Stimulated activated CD4-positive, alpha-beta T cell treated with anti-CD3 and anti-CD28 coated beads, Interleukin-4, amount 100 ng/mL, for 1 hour (primary cell): Measurements from ENCODE around the gene SLC38A2.
"Not testable (repeated sequence)": the region's sequence is repeated elsewhere in the genome, so short reads cannot be mapped to it uniquely, and the experiment has no call there.

Source experiments
- DNase-seq: peaks from one replicate; pipeline ENCODE4 v3.0.0-alpha.2; 2020

Gene SLC38A2

GRCh38 chr12:46359667-46360280 lies 12.8 kb downstream of the SLC38A2 start:
- no peak for DNase-seq

DNA sequence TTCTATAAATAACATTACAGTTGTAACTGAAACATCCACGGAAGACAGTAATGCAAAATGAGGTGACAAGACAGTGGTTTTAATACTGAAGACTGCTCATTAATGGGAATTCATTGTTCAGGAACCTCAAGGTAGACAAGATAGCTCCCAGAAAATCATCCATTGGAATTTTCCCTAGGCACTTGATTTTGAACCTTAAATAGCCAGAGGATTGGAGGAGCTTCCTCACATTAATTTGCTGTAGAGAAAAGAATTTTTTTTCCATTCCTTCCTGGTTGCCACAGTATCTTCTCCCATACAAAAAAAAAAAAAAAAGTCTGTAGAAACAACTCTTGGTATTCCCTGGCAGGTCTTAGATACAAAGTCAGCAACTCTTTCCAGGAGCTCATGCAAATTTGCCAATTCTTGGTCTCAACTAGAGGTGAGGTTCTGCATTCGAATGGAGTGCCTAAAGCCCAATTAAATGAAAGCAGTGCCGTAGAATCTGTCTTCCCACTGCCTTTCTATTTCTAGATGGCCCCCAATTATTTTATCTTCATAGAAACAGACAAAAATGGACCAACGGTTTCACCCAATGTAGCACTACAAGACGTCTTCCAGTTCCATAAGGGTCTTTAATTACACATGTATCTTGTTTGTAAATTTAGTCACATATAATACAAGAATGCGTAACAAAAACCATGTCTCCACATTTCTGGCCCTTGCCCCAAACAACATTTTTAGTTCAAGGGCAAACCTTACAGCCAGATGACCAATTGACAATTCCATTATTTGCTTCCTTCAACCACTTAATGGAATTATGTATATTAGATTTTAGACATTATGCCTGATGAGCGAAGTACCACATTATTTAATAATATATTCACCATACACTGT lies 13.5 kb downstream of the SLC38A2 start:
- DNase-seq: no peak

GRCh38 chr12:46358325-46358700 lies 14.3 kb downstream of the SLC38A2 start:
- no peak for DNase-seq

- no peak for DNase-seq
These were observed 14.9 kb downstream of the SLC38A2 start for GRCh38 chr12:46357438-46358324.

- no peak for DNase-seq
These were observed 15.7 kb downstream of the SLC38A2 start for GRCh38 chr12:46356655-46357437.

- no peak for DNase-seq
These were observed 17.8 kb downstream of the SLC38A2 start for GRCh38 chr12:46354802-46355199.

DNA sequence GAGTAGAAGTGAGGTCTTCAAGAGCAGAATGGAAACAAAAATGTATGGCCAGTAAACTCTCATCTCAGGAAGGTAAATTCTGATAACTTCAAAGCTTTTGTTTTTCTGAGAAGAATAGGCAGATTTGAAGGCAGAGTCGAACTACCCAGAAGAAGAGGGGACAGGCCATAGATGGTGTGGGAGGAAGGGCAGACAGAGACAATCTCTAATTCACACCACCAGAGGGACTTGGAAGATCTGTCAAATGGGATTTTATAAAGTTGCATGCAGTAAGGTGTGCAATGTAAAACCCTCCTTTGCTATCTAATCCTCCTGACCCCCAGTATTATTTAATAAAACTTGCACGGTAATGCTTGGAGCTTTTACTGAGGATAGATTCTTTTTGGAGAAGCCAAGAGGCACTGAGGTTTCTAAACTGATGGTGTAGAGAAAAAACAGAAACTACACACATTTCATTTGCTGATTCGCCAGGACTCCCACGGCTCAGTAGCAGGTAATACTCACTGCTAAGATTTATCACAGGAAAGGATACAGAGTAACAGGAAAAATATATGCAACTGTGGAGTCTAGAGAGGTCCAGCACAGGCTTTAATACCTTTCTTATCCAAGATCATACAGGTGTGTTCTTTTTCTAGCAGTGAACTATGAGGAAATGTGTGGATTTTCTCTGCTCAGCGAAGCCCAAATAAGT lies 18.3 kb downstream of the SLC38A2 start:
- DNase-seq: no peak

- no peak for DNase-seq
These were observed 20.5 kb downstream of the SLC38A2 start for GRCh38 chr12:46351886-46352650.

GRCh38 chr12:46351138-46351537 lies 21.4 kb downstream of the SLC38A2 start:
- DNase-seq: no peak

DNA sequence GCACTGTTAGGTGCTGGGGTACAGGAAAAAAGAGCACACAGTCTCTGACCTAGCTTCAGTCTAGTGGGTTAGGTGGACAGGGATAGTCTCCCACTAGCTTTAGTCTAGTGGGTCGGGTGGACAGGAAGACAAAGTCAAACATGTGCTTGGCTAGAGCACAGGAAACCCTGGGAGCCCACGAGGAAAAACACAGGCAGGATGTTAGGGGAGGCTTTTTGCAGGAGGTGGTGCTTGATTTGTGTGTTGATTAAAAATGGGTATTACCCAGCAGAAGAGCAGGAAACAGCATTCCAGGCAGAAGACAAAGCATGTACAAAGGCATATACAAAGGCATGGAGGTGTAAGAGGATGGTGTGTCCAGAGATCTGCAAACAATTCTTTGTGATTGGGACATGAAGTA lies 23.3 kb downstream of the SLC38A2 start:
- DNase-seq: no peak

DNA sequence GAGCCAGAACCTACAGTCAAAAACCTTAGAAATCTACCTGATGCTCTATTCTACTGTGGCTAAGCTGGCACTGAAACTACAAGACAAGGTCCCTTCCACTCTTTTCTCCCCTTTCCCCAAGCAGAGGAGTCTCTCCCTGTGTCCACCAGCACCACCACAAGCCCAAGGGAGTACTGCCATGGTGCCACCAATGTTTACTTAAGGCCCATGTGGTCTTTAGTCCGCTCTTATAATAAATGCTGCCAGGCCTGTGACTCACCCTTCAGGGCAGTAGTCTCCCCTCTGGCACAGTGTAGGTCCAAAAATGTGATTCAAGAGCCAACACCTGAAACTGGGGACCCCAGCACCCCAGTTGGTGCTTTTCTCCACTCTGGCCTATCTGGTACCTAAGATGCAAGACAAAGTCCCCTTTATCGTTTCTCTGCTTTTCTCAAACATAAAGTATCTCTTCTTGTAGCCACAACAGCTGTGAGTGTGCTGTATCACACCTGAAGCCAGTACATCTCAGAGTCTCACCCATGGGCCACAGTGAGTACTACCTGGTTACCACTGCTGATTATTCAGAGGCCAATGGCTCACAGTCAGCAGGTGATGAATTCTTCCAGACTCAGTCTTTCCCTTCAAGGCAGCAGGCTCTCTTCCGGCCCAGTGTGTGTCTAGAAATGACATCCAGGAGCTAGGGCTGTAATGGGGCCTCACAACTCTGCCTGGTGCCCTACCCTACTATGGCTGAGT lies 29.3 kb downstream of the SLC38A2 start:
- no peak for DNase-seq

GRCh38 chr12:46342562-46343033 lies 30.0 kb downstream of the SLC38A2 start:
- peak; percentile 7 for DNase-seq

DNA sequence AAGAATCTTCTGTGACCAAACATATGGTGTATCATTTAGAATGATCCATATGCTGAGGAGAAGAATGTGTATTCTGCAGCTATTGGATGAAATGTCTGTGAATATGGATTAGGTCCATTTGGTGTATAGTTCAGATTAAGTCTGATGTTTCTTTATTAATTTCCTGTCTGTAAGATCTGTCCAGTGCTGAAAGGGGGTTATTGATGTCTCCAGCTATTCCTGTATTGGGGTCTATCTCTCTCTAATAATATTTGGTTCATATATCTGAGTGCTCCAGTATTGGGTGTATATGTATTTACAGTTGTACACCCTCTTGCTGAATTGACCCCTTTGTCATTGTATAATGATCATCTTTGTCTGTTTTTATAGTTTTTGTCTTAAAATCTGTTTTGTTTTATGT lies 33.5 kb downstream of the SLC38A2 start:
- DNase-seq: no peak

- DNase-seq: no peak
These were observed 40.3 kb downstream of the SLC38A2 start for GRCh38 chr12:46332260-46332659.

DNA sequence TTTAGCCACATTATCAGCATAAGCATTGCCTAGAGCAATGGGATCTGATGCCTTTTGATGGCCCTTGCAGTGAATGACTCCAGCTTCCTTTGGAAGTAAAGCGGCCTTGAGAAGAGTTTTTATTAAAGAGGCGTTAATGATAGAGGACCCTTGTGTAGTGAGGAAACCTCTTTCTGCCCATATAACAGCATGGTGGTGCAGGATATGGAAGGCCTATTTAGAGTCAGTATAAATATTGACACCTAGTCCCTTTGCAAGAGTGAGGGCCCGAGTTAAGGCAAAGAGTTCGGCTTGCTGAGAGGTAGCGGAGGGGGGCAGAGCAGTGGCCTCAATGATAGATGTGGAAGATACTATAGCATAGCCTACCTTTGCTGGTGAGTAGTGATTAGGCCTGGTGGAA lies 47.5 kb downstream of the SLC38A2 start:
- not testable (repeated sequence) for DNase-seq

GRCh38 chr12:46320731-46321130 lies 51.8 kb downstream of the SLC38A2 start:
- DNase-seq: no peak

- no peak for DNase-seq
These were observed 54.5 kb downstream of the SLC38A2 start for GRCh38 chr12:46318037-46318436.
